GM08714 (cell line): ENCODE measurements around the gene HTR2B.
"Not testable (repeated sequence)": the region's sequence is repeated elsewhere in the genome, so short reads cannot be mapped to it uniquely, and the experiment has no call there.

Source experiments
- H3K4me3 ChIP-seq: fragments of 200-500 bp; sonication (Bioruptor generic); 2 replicates; pipeline ENCODE4 v1.5.1; 2014; ENCODE audit warnings: mild to moderate bottlenecking, low read length, inconsistent platforms
- ZNF274 ChIP-seq: IDR thresholded peaks from 2 replicates; pipeline ENCODE4 v1.6.1; 2012; ENCODE audit warnings: mild to moderate bottlenecking, low read depth, low read length

HTR2B gene

DNA sequence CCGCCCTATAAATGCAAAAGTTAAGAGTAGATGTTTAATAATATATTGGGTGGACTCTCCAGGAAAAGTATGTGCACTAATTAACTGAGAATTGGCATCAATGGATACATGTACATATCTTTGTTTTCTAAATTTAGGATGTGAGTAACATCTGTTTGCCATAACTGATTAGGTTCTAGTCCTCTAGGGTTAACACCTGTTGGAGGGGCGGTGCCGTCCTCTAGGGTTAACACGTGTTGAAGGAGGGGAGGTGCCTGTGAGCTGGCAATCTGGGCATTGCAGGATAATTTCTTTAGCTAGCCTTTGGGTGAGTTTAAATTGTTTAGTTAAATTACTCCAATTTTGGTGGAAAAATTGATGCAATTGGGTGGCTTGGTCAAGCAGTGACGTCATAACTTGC lies 30.9 kb downstream of the HTR2B start:
- H3K4me3 ChIP-seq: no peak overlapping the region
- no peak for TF ChIP-seq ZNF274

DNA sequence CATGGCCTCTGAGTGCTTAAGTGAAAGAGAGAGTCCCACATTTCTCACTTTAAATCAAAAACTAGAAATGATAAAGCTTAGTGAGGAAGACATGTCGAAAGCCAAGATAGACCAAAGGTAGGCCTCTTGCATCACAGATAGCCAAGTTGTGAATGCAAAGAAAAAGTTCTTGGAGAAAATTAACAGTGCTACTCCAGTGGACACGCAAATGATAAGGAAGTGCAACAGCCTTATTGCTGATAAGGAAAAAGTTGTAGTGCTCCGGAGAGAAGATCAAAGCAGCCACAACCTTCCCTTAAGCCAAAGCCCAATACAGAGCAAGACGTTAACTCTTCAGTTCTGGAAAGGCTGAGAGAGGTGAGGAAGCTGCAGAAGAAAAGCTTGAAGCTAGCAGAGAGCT lies 36.1 kb downstream of the HTR2B start:
- TF ChIP-seq ZNF274: no peak
- H3K4me3 ChIP-seq: no peak overlapping the region

GRCh38 chr2:231084565-231084964 lies 40.3 kb downstream of the HTR2B start:
- no peak for TF ChIP-seq ZNF274
- no peak overlapping the region for H3K4me3 ChIP-seq

- no peak for TF ChIP-seq ZNF274
- H3K4me3 ChIP-seq: no peak overlapping the region
These were observed 55.3 kb downstream of the HTR2B start for GRCh38 chr2:231069379-231070054.

- no peak for TF ChIP-seq ZNF274
- no peak overlapping the region for H3K4me3 ChIP-seq
These were observed 56.2 kb downstream of the HTR2B start for GRCh38 chr2:231068525-231069222.

DNA sequence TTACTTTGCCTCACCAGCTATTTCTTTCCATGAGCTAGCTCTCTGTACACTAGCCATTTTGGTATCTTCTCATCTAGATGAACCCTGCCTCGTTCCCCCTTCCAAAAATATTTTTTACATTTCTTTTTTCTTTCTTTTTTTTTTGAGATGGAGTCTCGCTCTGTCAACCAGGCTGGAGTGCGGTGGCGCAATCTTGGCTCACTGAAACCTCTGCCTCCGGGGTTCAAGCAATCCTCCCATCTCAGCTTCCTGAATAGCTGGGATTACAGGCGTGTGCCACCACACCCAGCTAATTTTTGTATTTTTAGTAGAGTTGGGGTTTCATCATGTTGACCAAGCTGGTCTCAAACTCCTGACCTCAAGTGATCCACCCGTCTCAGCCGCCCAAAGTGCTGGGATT lies 57.3 kb downstream of the HTR2B start:
- not testable (repeated sequence) for H3K4me3 ChIP-seq

GRCh38 chr2:231065966-231066365 lies 58.9 kb downstream of the HTR2B start:
- no peak overlapping the region for H3K4me3 ChIP-seq
- no peak for TF ChIP-seq ZNF274

GRCh38 chr2:231063347-231063746 lies 61.5 kb downstream of the HTR2B start:
- H3K4me3 ChIP-seq: no peak overlapping the region

DNA sequence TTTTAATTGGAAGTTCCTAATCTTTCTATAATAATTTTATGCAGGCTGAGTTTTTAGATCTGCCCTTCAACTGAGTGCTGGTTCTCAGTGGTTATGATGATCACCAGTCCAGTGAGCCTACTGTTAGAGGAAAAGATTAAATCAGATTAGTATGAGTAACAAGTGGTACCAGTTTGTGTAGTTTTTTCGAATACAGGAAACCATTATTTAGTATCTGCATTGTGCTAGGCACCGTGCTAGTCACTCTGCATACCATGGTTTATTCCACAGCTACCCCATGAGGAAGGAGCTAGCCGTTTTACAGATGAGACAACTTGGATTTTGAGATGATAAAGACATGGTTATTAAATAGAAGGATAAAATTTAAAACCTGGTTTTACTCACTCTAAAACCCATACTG lies 62.1 kb downstream of the HTR2B start:
- H3K4me3 ChIP-seq: no peak overlapping the region
- no peak for TF ChIP-seq ZNF274

More at GRCh38 chr2:231063347-231063746, 61.5 kb downstream of the HTR2B start:
- TF ChIP-seq ZNF274: no peak

DNA sequence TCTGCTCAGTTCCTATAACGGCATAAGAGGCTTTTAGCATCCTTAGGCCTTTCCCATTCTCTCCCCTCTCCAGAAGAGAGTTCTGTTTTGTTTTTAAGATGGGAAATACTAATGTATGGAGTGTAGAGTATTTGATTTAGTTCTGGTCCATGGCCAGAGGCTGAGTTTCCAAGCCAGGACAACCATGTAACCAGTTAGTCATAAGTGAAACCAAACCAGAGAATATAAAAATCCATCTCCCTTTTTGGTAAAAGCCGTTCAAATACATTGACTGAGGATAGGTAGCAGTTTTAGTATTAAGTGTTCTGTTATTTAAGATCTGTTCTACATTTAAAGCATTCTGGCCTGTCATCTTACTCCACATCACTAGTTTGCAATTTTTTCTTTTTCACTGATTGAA lies 65.1 kb downstream of the HTR2B start:
- no peak overlapping the region for H3K4me3 ChIP-seq
- no peak for TF ChIP-seq ZNF274

GRCh38 chr2:231058761-231059550 lies 65.9 kb downstream of the HTR2B start:
- TF ChIP-seq ZNF274: no peak
- no peak overlapping the region for H3K4me3 ChIP-seq
